H1 (cell line): ENCODE results near the gene MED31.

Experiments
- BCL11A ChIP-seq, 2 experiments: IDR thresholded peaks; one replicate each; pipeline ENCODE4 v1.6.1; 2011; ENCODE audit warnings: low read depth in 2 of 2, low read length in 2 of 2, mild to moderate bottlenecking in 2 of 2
- EZH2 ChIP-seq: fragments of 200-600 bp; sonication (generic); IDR thresholded peaks from 2 replicates; pipeline ENCODE4 v1.7.1; 2012; ENCODE audit warnings: low read depth, mild to moderate bottlenecking, moderate library complexity, low read length, inconsistent platforms; ENCODE audit not compliant: severe bottlenecking
- GABPA ChIP-seq: IDR thresholded peaks from 2 replicates; pipeline ENCODE4 v1.6.1; 2011; ENCODE audit warnings: mild to moderate bottlenecking, low read length, moderate library complexity, borderline replicate concordance; ENCODE audit not compliant: insufficient read depth
- GTF2F1 ChIP-seq: IDR thresholded peaks from 2 replicates; pipeline ENCODE4 v1.6.1; 2012; ENCODE audit warnings: low read depth, low read length, improper control_type of control experiment, borderline replicate concordance
- RAD21 ChIP-seq, 2 experiments: IDR thresholded peaks in 1 of 2; conservative IDR thresholded peaks in 1 of 2; 2 replicates each; pipeline ENCODE4 v1.6.1; 2011; ENCODE audit warnings: low read depth in 2 of 2, low read length in 2 of 2, improper control_type of control experiment in 1 of 2, inconsistent platforms in 1 of 2, mild to moderate bottlenecking in 1 of 2, moderate library complexity in 1 of 2
- TBP ChIP-seq: IDR thresholded peaks from 2 replicates; pipeline ENCODE4 v1.6.1; 2011; ENCODE audit warnings: low read depth, low read length, improper control_type of control experiment
- ZNF274 ChIP-seq: IDR thresholded peaks from 2 replicates; pipeline ENCODE4 v1.7.0; 2012; ENCODE audit warnings: low read length, borderline replicate concordance; ENCODE audit errors: extremely low read depth
- TF ChIP-seq, protein P1 (sequence below), 3 experiments: IDR thresholded peaks; 1 replicate in 2 of 3; 2 replicates in 1 of 3; pipeline versions ENCODE4 v1.5.1 to v1.6.1; 2011; ENCODE audit warnings: low read length in 3 of 3, mild to moderate bottlenecking in 3 of 3, inconsistent platforms in 2 of 3, low read depth in 1 of 3, moderate library complexity in 1 of 3; ENCODE audit not compliant: insufficient read depth in 1 of 3; ENCODE audit errors: control extremely low read depth in 1 of 3
- TF ChIP-seq, protein P2 (sequence below): IDR thresholded peaks from 2 replicates; pipeline ENCODE4 v1.6.1; 2011; ENCODE audit warnings: low read length, improper control_type of control experiment
- TF ChIP-seq, protein P3 (sequence below): IDR thresholded peaks from 2 replicates; pipeline ENCODE4 v1.6.1; 2011; ENCODE audit warnings: low read depth, mild to moderate bottlenecking, low read length; ENCODE audit not compliant: insufficient read depth

DNA sequence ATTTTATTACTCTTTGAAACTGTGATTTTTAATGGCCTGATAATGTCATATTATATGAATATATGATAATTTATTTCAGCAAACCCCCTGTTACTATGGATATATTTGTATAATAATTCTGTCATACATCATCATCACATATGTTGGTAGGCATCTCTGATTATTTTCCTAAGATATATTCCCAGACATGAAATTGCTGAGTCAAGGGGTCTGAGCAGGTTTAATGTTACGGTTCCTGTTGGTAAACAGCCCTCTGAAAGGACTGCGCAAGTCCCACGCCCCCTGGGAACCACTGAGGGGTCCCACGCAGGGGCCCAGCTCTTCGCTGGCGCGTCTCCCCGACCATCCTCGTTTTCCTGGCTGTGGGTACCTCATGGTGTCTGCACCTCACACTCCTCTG is 37.5 kb upstream of the MED31 start:
- TF ChIP-seq EZH2, result no peak
- no peak for TF ChIP-seq TBP
- TF ChIP-seq, protein P1, sequence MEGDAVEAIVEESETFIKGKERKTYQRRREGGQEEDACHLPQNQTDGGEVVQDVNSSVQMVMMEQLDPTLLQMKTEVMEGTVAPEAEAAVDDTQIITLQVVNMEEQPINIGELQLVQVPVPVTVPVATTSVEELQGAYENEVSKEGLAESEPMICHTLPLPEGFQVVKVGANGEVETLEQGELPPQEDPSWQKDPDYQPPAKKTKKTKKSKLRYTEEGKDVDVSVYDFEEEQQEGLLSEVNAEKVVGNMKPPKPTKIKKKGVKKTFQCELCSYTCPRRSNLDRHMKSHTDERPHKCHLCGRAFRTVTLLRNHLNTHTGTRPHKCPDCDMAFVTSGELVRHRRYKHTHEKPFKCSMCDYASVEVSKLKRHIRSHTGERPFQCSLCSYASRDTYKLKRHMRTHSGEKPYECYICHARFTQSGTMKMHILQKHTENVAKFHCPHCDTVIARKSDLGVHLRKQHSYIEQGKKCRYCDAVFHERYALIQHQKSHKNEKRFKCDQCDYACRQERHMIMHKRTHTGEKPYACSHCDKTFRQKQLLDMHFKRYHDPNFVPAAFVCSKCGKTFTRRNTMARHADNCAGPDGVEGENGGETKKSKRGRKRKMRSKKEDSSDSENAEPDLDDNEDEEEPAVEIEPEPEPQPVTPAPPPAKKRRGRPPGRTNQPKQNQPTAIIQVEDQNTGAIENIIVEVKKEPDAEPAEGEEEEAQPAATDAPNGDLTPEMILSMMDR (IDR thresholded peaks at IDR 0.05; ENCODE audit: control extremely low read depth in 1 of 3, insufficient read depth in 1 of 3, low read depth in 1 of 3, low read length in 3 of 3), result no peak
- TF ChIP-seq, protein P2, sequence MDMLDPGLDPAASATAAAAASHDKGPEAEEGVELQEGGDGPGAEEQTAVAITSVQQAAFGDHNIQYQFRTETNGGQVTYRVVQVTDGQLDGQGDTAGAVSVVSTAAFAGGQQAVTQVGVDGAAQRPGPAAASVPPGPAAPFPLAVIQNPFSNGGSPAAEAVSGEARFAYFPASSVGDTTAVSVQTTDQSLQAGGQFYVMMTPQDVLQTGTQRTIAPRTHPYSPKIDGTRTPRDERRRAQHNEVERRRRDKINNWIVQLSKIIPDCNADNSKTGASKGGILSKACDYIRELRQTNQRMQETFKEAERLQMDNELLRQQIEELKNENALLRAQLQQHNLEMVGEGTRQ, result no peak
- TF ChIP-seq RAD21 (IDR thresholded peaks at IDR 0.05 in 1 of 2, conservative IDR thresholded peaks at IDR 0.05 in 1 of 2; ENCODE audit: low read depth in 2 of 2, low read length in 2 of 2), result no peak
- TF ChIP-seq, protein P3, sequence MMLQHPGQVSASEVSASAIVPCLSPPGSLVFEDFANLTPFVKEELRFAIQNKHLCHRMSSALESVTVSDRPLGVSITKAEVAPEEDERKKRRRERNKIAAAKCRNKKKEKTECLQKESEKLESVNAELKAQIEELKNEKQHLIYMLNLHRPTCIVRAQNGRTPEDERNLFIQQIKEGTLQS, result no peak
- TF ChIP-seq BCL11A (IDR thresholded peaks at IDR 0.05; ENCODE audit: low read depth in 2 of 2, low read length in 2 of 2), result no peak
- no peak for TF ChIP-seq ZNF274
- TF ChIP-seq GTF2F1, result no peak
- no peak for TF ChIP-seq GABPA
